ENCODE data around the gene KLF6.

KLF6 gene

DNA sequence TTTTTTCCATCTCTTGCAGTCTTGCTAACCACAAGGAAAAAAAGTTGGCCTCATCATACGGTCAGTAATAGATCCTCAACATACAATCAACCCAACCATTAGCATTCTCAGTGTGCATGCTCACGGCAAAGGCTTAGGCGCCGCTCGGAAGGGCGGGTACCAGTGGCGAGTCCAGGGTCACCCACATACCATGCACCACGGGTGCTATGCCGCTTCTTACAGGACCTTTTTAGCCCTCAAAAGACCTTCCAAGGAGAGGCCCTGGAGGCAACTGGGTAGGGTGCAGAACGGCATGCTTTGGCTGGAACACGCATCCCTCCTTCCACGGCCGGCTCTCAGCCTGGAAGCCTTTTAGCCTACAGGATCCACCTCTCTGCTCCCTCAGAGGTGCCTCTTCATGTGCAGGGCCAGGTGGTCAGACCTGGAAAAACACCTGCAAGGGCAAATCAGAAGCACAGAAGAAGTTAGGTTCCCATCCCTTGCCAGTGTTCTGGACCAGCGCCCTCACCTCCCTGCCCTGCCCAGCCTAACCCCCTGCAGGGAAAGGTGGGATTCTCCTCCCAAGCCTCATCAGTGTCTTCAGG, 5.8 kb downstream of the KLF6 start:
- Histone ChIP-seq H3K9ac (ENCODE audit: low read depth, low read length, poor library complexity) (no peak overlapping the region), H3K79me1 (ENCODE audit: low read depth, low read length) (peaks cover 9% of the 10 kb centered on the region), H2BK120ac (ENCODE audit: low read depth, low read length) (no peak overlapping the region), H3K36me3 (replicated peaks in 1 of 2; ENCODE audit: control insufficient read depth in 2 of 2, insufficient read depth in 2 of 2, low read length in 2 of 2) (peaks cover 31 to 72% of the 10 kb centered on the region in 2 donors), H3K14ac (ENCODE audit: low read length) (no peak overlapping the region), H4K91ac (ENCODE audit: low read depth, low read length, poor library complexity) (no peak overlapping the region), H3K18ac (ENCODE audit: low read length) (no peak overlapping the region), H3K23ac (ENCODE audit: low read depth, low read length, poor library complexity) (no peak overlapping the region), H3K4me2 (ENCODE audit: insufficient read depth, low read length, poor library complexity, severe bottlenecking) (no peak overlapping the region), H3K27ac (replicated peaks; ENCODE audit: low read length) (no peak overlapping the region), H3K4me1 (ENCODE audit: control insufficient read depth in 2 of 2, insufficient read depth in 1 of 2, low read depth in 1 of 2, low read length in 2 of 2) (peaks cover 6 to 10% of the 10 kb centered on the region in 2 donors), H4K8ac (ENCODE audit: low read depth, low read length) (no peak overlapping the region), H3K4me3 (ENCODE audit: low read length in 2 of 2) (no peak overlapping the region), H2BK5ac (ENCODE audit: low read length) (no peak overlapping the region), H2AK5ac (ENCODE audit: low read depth, low read length) (no peak overlapping the region), H3K4ac (ENCODE audit: low read length) (no peak overlapping the region), H2BK15ac (ENCODE audit: low read length) (no peak overlapping the region), H3K27me3 (ENCODE audit: control insufficient read depth in 3 of 3, insufficient read depth in 3 of 3, low read depth in 1 of 3, low read length in 3 of 3) (no peaks in the 10 kb centered on the region), H2AFZ (ENCODE audit: low read length) (no peak overlapping the region), H3K9me3 (replicated peaks in 1 of 2; ENCODE audit: control insufficient read depth in 2 of 2, insufficient read depth in 1 of 2, low read depth in 1 of 2, low read length in 2 of 2) (peaks cover 0 to 8% of the 10 kb centered on the region in 2 donors), H2BK12ac (ENCODE audit: low read length) (no peak overlapping the region)
- DNase-seq (ENCODE audit: low spot score) = no peak
- no CpG with 5 or more reads among the region's 14 CpGs for WGBS, 2 donors (ENCODE audit: extremely low coverage in 2 of 2, insufficient read length in 2 of 2, insufficient replicate concordance in 1 of 2)

- no peak for DNase-seq (ENCODE audit: low spot score)
- Histone ChIP-seq H3K18ac (ENCODE audit: low read length) (no peak overlapping the region), H3K79me1 (ENCODE audit: low read depth, low read length) (peaks cover 9% of the 10 kb centered on the region), H2AK5ac (ENCODE audit: low read depth, low read length) (no peak overlapping the region), H3K23ac (ENCODE audit: low read depth, low read length, poor library complexity) (no peak overlapping the region), H4K91ac (ENCODE audit: low read depth, low read length, poor library complexity) (no peak overlapping the region), H4K8ac (ENCODE audit: low read depth, low read length) (no peak overlapping the region), H2BK5ac (ENCODE audit: low read length) (no peak overlapping the region), H3K36me3 (replicated peaks in 1 of 2; ENCODE audit: control insufficient read depth in 2 of 2, insufficient read depth in 2 of 2, low read length in 2 of 2) (peaks cover 31 to 72% of the 10 kb centered on the region in 2 donors), H3K9ac (ENCODE audit: low read depth, low read length, poor library complexity) (no peak overlapping the region), H2BK12ac (ENCODE audit: low read length) (no peak overlapping the region), H3K4me2 (ENCODE audit: insufficient read depth, low read length, poor library complexity, severe bottlenecking) (no peak overlapping the region), H3K27ac (replicated peaks; ENCODE audit: low read length) (no peak overlapping the region), H3K4ac (ENCODE audit: low read length) (no peak overlapping the region), H3K27me3 (ENCODE audit: control insufficient read depth in 3 of 3, insufficient read depth in 3 of 3, low read depth in 1 of 3, low read length in 3 of 3) (no peaks in the 10 kb centered on the region), H3K14ac (ENCODE audit: low read length) (no peak overlapping the region), H2BK120ac (ENCODE audit: low read depth, low read length) (no peak overlapping the region), H3K9me3 (replicated peaks in 1 of 2; ENCODE audit: control insufficient read depth in 2 of 2, insufficient read depth in 1 of 2, low read depth in 1 of 2, low read length in 2 of 2) (peaks cover 0 to 8% of the 10 kb centered on the region in 2 donors), H2BK15ac (ENCODE audit: low read length) (no peak overlapping the region), H3K4me3 (ENCODE audit: low read length in 2 of 2) (no peak overlapping the region), H3K4me1 (ENCODE audit: control insufficient read depth in 2 of 2, insufficient read depth in 1 of 2, low read depth in 1 of 2, low read length in 2 of 2) (peaks cover 6 to 10% of the 10 kb centered on the region in 2 donors), H2AFZ (ENCODE audit: low read length) (no peak overlapping the region)
- WGBS, 2 donors (ENCODE audit: extremely low coverage in 2 of 2, insufficient read length in 2 of 2, insufficient replicate concordance in 1 of 2) = no CpG with 5 or more reads among the region's 3 CpGs
Observed at GRCh38 chr10:3778692-3779157, 6.3 kb downstream of the KLF6 start.

DNA sequence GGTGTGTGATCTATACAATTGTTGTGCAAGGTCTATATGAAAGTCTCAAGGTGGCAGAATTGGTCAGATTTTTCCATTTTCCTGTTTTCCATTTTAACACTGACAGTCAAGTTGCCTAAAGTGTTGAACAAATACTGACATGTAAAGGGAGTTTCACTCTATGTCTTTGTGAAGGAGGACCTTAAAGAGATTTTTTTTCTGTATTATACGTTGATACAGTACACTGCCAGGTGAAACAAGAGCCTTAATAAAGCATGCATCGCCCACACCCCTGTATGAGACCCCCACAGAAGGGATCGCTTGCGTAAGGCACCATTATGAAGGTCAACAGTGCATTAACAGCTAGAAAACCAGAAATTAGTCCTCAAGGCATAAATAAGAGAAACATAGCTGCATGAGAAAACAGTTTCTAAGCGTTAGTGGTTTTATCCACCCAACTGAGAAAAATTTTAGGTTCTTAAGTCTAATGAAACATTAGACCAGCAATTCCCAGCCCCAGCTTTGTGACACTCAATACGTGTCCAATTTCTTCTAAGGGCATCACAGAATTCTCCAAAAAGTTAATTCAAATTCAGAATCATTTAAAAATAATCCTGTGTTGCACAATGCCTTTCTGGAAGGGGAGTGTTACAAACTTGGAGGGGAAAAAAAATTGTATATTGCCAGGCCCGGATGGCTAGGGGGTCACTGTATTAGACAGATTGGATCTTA, 6.9 kb downstream of the KLF6 start:
- Histone ChIP-seq H2BK5ac (ENCODE audit: low read length) (no peak overlapping the region), H3K14ac (ENCODE audit: low read length) (no peak overlapping the region), H3K36me3 (replicated peaks in 1 of 2; ENCODE audit: control insufficient read depth in 2 of 2, insufficient read depth in 2 of 2, low read length in 2 of 2) (peaks cover 31 to 72% of the 10 kb centered on the region in 2 donors), H3K4me1 (ENCODE audit: control insufficient read depth in 2 of 2, insufficient read depth in 1 of 2, low read depth in 1 of 2, low read length in 2 of 2) (peaks cover 6 to 10% of the 10 kb centered on the region in 2 donors), H2AK5ac (ENCODE audit: low read depth, low read length) (no peak overlapping the region), H3K79me1 (ENCODE audit: low read depth, low read length) (peaks cover 9% of the 10 kb centered on the region), H3K23ac (ENCODE audit: low read depth, low read length, poor library complexity) (no peak overlapping the region), H3K27ac (replicated peaks; ENCODE audit: low read length) (no peak overlapping the region), H2AFZ (ENCODE audit: low read length) (no peak overlapping the region), H4K91ac (ENCODE audit: low read depth, low read length, poor library complexity) (no peak overlapping the region), H3K27me3 (ENCODE audit: control insufficient read depth in 3 of 3, insufficient read depth in 3 of 3, low read depth in 1 of 3, low read length in 3 of 3) (no peaks in the 10 kb centered on the region), H3K4me3 (ENCODE audit: low read length in 2 of 2) (no peak overlapping the region), H2BK12ac (ENCODE audit: low read length) (no peak overlapping the region), H3K9ac (ENCODE audit: low read depth, low read length, poor library complexity) (no peak overlapping the region), H2BK15ac (ENCODE audit: low read length) (no peak overlapping the region), H3K4ac (ENCODE audit: low read length) (no peak overlapping the region), H3K9me3 (replicated peaks in 1 of 2; ENCODE audit: control insufficient read depth in 2 of 2, insufficient read depth in 1 of 2, low read depth in 1 of 2, low read length in 2 of 2) (peaks cover 0 to 8% of the 10 kb centered on the region in 2 donors), H3K4me2 (ENCODE audit: insufficient read depth, low read length, poor library complexity, severe bottlenecking) (no peak overlapping the region), H4K8ac (ENCODE audit: low read depth, low read length) (no peak overlapping the region), H2BK120ac (ENCODE audit: low read depth, low read length) (no peak overlapping the region), H3K18ac (ENCODE audit: low read length) (no peak overlapping the region)
- no CpG with 5 or more reads among the region's 7 CpGs for WGBS, 2 donors (ENCODE audit: extremely low coverage in 2 of 2, insufficient read length in 2 of 2, insufficient replicate concordance in 1 of 2)
- no peak for DNase-seq (ENCODE audit: low spot score)

- Histone ChIP-seq H2BK120ac (ENCODE audit: low read depth, low read length) (no peak overlapping the region), H2BK15ac (ENCODE audit: low read length) (no peak overlapping the region), H2BK12ac (ENCODE audit: low read length) (no peak overlapping the region), H3K27ac (replicated peaks; ENCODE audit: low read length) (no peak overlapping the region), H2AK5ac (ENCODE audit: low read depth, low read length) (no peak overlapping the region), H3K18ac (ENCODE audit: low read length) (no peak overlapping the region), H3K4me3 (ENCODE audit: low read length in 2 of 2) (no peak overlapping the region), H4K8ac (ENCODE audit: low read depth, low read length) (no peak overlapping the region), H4K91ac (ENCODE audit: low read depth, low read length, poor library complexity) (no peak overlapping the region), H3K4me2 (ENCODE audit: insufficient read depth, low read length, poor library complexity, severe bottlenecking) (no peak overlapping the region), H3K9ac (ENCODE audit: low read depth, low read length, poor library complexity) (no peak overlapping the region), H3K36me3 (replicated peaks in 1 of 2; ENCODE audit: control insufficient read depth in 2 of 2, insufficient read depth in 2 of 2, low read length in 2 of 2) (peaks cover 31 to 64% of the 10 kb centered on the region in 2 donors), H3K14ac (ENCODE audit: low read length) (no peak overlapping the region), H2BK5ac (ENCODE audit: low read length) (no peak overlapping the region), H3K9me3 (replicated peaks in 1 of 2; ENCODE audit: control insufficient read depth in 2 of 2, insufficient read depth in 1 of 2, low read depth in 1 of 2, low read length in 2 of 2) (peaks cover 0 to 8% of the 10 kb centered on the region in 2 donors), H2AFZ (ENCODE audit: low read length) (no peak overlapping the region), H3K27me3 (ENCODE audit: control insufficient read depth in 3 of 3, insufficient read depth in 3 of 3, low read depth in 1 of 3, low read length in 3 of 3) (no peaks in the 10 kb centered on the region), H3K4me1 (ENCODE audit: control insufficient read depth in 2 of 2, insufficient read depth in 1 of 2, low read depth in 1 of 2, low read length in 2 of 2) (peaks cover under 1 to 8% of the 10 kb centered on the region in 2 donors), H3K79me1 (ENCODE audit: low read depth, low read length) (peaks cover 9% of the 10 kb centered on the region), H3K23ac (ENCODE audit: low read depth, low read length, poor library complexity) (no peak overlapping the region), H3K4ac (ENCODE audit: low read length) (no peak overlapping the region)
- DNase-seq (ENCODE audit: low spot score) = no peak
- no CpG with 5 or more reads among the region's 13 CpGs for WGBS, 2 donors (ENCODE audit: extremely low coverage in 2 of 2, insufficient read length in 2 of 2, insufficient replicate concordance in 1 of 2)
Observed at GRCh38 chr10:3776796-3777571, 8.0 kb downstream of the KLF6 start.

Measured in neuronal stem cell (in vitro differentiated cells).